ENCODE data around the gene MADD. TPM values are rescaled to one million over a fixed set of nuclear protein-coding genes. Genes with fewer than 3 reads are reported as not detected.

MADD gene
- total RNA-seq, 1 donor from 2014 or later = 29.6 TPM

DNA sequence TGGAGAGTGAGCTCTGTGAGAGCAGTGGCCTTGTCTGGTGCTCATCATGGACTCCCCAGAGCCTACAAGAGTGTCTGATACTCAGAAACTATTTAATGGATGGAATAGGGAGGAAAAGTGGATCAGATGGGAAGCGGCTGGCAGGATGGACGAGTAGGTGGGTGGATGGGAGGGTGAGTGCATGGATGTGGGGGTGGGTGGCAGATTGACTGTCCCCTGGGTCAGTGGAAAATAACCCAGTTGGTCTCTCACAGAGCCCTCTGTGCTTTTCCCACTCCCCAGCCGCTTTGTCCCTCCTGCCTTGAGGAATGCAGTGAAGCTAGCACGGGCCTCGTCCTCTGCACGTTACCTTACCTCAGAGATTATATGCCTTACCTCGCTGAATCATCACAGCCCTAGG, 102.5 kb downstream of the MADD start:
- H3K27me3 Mint-ChIP-seq (ENCODE audit: low read depth) = peaks cover 2% of the 10 kb centered on the region
- TF ChIP-seq CTCF (IDR thresholded peaks at IDR 0.05) = no peak
- no peak overlapping the region for H3K4me3 Mint-ChIP-seq (ENCODE audit: unreplicated experiment)
- H3K4me1 Mint-ChIP-seq (ENCODE audit: low read depth) = no peaks in the 10 kb centered on the region
- DNase-seq (ENCODE audit: low spot score) = no peak
- H3K27ac Mint-ChIP-seq (ENCODE audit: unreplicated experiment) = no peak overlapping the region
- no peaks in the 10 kb centered on the region for H3K36me3 Mint-ChIP-seq (ENCODE audit: low read depth)
- H3K9me3 Mint-ChIP-seq (ENCODE audit: low read depth) = no peaks in the 10 kb centered on the region

GRCh38 chr11:47373876-47374719, 104.2 kb downstream of the MADD start:
- no peak for DNase-seq (ENCODE audit: low spot score)
- Mint-ChIP-seq H3K27me3 (ENCODE audit: low read depth) (peaks cover 2% of the 10 kb centered on the region), H3K4me1 (ENCODE audit: low read depth) (no peaks in the 10 kb centered on the region), H3K27ac (ENCODE audit: unreplicated experiment) (no peak overlapping the region), H3K4me3 (ENCODE audit: unreplicated experiment) (no peak overlapping the region), H3K36me3 (ENCODE audit: low read depth) (no peaks in the 10 kb centered on the region), H3K9me3 (ENCODE audit: low read depth) (no peaks in the 10 kb centered on the region)
- TF ChIP-seq CTCF (IDR thresholded peaks at IDR 0.05) = peak; percentile 98

- no peaks in the 10 kb centered on the region for H3K4me1 Mint-ChIP-seq (ENCODE audit: low read depth)
- H3K27ac Mint-ChIP-seq (ENCODE audit: unreplicated experiment) = no peak overlapping the region
- no peaks in the 10 kb centered on the region for H3K9me3 Mint-ChIP-seq (ENCODE audit: low read depth)
- H3K4me3 Mint-ChIP-seq (ENCODE audit: unreplicated experiment) = no peak overlapping the region
- TF ChIP-seq CTCF (IDR thresholded peaks at IDR 0.05) = no peak
- H3K36me3 Mint-ChIP-seq (ENCODE audit: low read depth) = no peaks in the 10 kb centered on the region
- no peaks in the 10 kb centered on the region for H3K27me3 Mint-ChIP-seq (ENCODE audit: low read depth)
- DNase-seq (ENCODE audit: low spot score) = no peak
These were observed 104.7 kb downstream of the MADD start for GRCh38 chr11:47374720-47375019.

DNA sequence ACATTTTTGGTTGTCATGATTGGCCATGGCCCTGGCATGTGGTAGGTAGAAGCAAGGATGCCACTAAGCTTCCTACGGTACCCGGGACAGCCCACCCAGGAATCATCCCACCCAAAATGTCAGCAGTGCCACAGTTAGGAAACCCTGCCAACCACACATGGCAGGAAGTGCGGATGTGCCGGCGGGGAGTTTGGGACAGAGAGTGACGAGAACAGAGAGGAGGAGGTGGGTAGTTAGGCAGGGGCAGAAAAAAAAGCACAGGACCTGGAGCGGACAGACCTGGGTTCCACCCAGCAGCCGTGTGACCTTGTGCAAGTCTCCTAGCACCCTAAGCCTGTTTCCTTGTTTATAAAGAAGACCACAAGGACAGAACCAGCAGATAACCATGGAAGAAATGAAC, 105.1 kb downstream of the MADD start:
- H3K4me3 Mint-ChIP-seq (ENCODE audit: unreplicated experiment) = no peak overlapping the region
- no peaks in the 10 kb centered on the region for H3K9me3 Mint-ChIP-seq (ENCODE audit: low read depth)
- H3K27ac Mint-ChIP-seq (ENCODE audit: unreplicated experiment) = no peak overlapping the region
- no peaks in the 10 kb centered on the region for H3K4me1 Mint-ChIP-seq (ENCODE audit: low read depth)
- no peaks in the 10 kb centered on the region for H3K36me3 Mint-ChIP-seq (ENCODE audit: low read depth)
- TF ChIP-seq CTCF (IDR thresholded peaks at IDR 0.05) = no peak
- DNase-seq (ENCODE audit: low spot score) = no peak
- no peaks in the 10 kb centered on the region for H3K27me3 Mint-ChIP-seq (ENCODE audit: low read depth)

- TF ChIP-seq CTCF (IDR thresholded peaks at IDR 0.05) = no peak
- Mint-ChIP-seq H3K4me1 (ENCODE audit: low read depth) (no peaks in the 10 kb centered on the region), H3K27ac (ENCODE audit: unreplicated experiment) (no peak overlapping the region), H3K36me3 (ENCODE audit: low read depth) (no peaks in the 10 kb centered on the region), H3K9me3 (ENCODE audit: low read depth) (no peaks in the 10 kb centered on the region), H3K4me3 (ENCODE audit: unreplicated experiment) (no peak overlapping the region), H3K27me3 (ENCODE audit: low read depth) (no peaks in the 10 kb centered on the region)
- DNase-seq (ENCODE audit: low spot score) = no peak
These were observed 105.7 kb downstream of the MADD start for GRCh38 chr11:47375546-47376085.

All from chondrocyte (in vitro differentiated cells).